Tibial artery (tissue), 4 donors: ENCODE measurements around the gene BUD23.

ENCODE experiments used
- DNase-seq, 2 donors: peaks; one replicate each; pipeline ENCODE4 v3.0.0-alpha.2; 2019
- H3K27ac ChIP-seq, 2 donors: fragments of 200-600 bp; sonication (generic) in 1 of 2; 1 replicate in 1 of 2; 2 replicates in 1 of 2; pipeline ENCODE4 v1.5.1; 2018 to 2019; ENCODE audit warnings: mild to moderate bottlenecking in 1 of 2
- H3K27me3 ChIP-seq, 2 donors: fragments of 200-600 bp; sonication (generic) in 1 of 2; one replicate each; pipeline versions ENCODE4 v1.5.1 to v1.6.0; 2016 to 2019
- H3K36me3 ChIP-seq, 3 donors: fragments of 200-600 bp; sonication (generic) in 2 of 3; one replicate each; pipeline ENCODE4 v1.5.1; 2016 to 2019; ENCODE audit warnings: mild to moderate bottlenecking in 2 of 3
- H3K4me1 ChIP-seq, 4 donors: fragments of 200-600 bp; sonication (generic) in 2 of 4; 1 replicate in 3 of 4; 2 replicates in 1 of 4; pipeline ENCODE4 v1.5.1; 2016 to 2019
- H3K4me3 ChIP-seq, 2 donors: fragments of 200-600 bp; sonication (generic) in 1 of 2; 1 replicate in 1 of 2; 2 replicates in 1 of 2; pipeline ENCODE4 v1.5.1; 2018 to 2019; ENCODE audit warnings: mild to moderate bottlenecking in 2 of 2
- H3K9me3 ChIP-seq, 3 donors: fragments of 200-600 bp; sonication (generic) in 1 of 3; one replicate each; pipeline ENCODE4 v1.5.1; 2016 to 2019
- intact Hi-C: fragments of 100-400 bp; cut with DNase I; formaldehyde crosslinking; loops from one replicate; pipeline ENCODE4 v1.15.0; 2023; ENCODE audit warnings: low total_unique reads
- TF ChIP-seq, protein P1 (sequence below), 2 experiments: fragments of 200-600 bp in 1 of 2; fragments of 450-650 bp in 1 of 2; IDR thresholded peaks; one replicate each; pipeline ENCODE4 v1.5.1; 2017 to 2019; ENCODE audit warnings: antibody characterized with exemption in 2 of 2, mild to moderate bottlenecking in 1 of 2, moderate library complexity in 1 of 2

BUD23 gene

GRCh38 chr7:73685311-73685710 lies 1.9 kb downstream of the BUD23 start:
- no peak overlapping the region for H3K4me3 ChIP-seq
- peaks cover 19 to 42% (median 21%) of the 10 kb centered on the region in 3 donors for H3K36me3 ChIP-seq
- no peak for DNase-seq
- H3K9me3 ChIP-seq: no peaks in the 10 kb centered on the region
- peaks cover 0 to 37% (median 28%) of the 10 kb centered on the region in 4 donors for H3K4me1 ChIP-seq
- no peaks in the 10 kb centered on the region for H3K27me3 ChIP-seq
- TF ChIP-seq, protein P1, sequence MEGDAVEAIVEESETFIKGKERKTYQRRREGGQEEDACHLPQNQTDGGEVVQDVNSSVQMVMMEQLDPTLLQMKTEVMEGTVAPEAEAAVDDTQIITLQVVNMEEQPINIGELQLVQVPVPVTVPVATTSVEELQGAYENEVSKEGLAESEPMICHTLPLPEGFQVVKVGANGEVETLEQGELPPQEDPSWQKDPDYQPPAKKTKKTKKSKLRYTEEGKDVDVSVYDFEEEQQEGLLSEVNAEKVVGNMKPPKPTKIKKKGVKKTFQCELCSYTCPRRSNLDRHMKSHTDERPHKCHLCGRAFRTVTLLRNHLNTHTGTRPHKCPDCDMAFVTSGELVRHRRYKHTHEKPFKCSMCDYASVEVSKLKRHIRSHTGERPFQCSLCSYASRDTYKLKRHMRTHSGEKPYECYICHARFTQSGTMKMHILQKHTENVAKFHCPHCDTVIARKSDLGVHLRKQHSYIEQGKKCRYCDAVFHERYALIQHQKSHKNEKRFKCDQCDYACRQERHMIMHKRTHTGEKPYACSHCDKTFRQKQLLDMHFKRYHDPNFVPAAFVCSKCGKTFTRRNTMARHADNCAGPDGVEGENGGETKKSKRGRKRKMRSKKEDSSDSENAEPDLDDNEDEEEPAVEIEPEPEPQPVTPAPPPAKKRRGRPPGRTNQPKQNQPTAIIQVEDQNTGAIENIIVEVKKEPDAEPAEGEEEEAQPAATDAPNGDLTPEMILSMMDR (IDR thresholded peaks at IDR 0.05): no peak
- intact Hi-C loops: no loop called here
- no peak overlapping the region for H3K27ac ChIP-seq

DNA sequence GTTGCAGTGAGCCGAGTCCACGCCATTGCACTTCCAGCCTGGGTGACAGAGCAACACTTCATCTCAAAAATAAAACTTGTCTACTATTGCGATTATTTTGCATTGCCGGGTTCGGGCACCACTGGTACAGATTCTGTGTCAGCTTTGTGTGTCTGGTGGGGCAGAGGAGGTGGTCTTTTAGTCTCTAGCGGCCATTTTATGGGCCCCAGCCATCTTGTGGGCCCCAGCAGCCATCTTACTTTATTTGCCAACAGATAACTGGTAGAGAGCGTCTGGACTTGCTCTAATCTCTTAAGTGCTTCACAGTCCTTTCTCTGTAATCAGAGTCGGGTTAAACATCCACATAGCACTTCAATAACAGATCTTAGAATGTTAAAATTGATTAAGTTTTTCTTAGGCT lies 4.9 kb downstream of the BUD23 start:
- Histone ChIP-seq H3K36me3 (peaks cover 48 to 70% (median 49%) of the 10 kb centered on the region in 3 donors), H3K4me1 (peaks cover 0 to 14% (median 6%) of the 10 kb centered on the region in 4 donors), H3K27me3 (no peaks in the 10 kb centered on the region), H3K27ac (no peak overlapping the region), H3K9me3 (no peaks in the 10 kb centered on the region), H3K4me3 (no peak overlapping the region)
- intact Hi-C loops: no loop called here
- TF ChIP-seq, protein P1 (IDR thresholded peaks at IDR 0.05): no peak
- DNase-seq: no peak

GRCh38 chr7:73690646-73691045 lies 7.2 kb downstream of the BUD23 start:
- H3K9me3 ChIP-seq: no peaks in the 10 kb centered on the region
- TF ChIP-seq, protein P1 (IDR thresholded peaks at IDR 0.05): no peak
- H3K36me3 ChIP-seq: peaks cover 72 to 93% (median 72%) of the 10 kb centered on the region in 3 donors
- DNase-seq: no peak
- no peak overlapping the region for H3K27ac ChIP-seq
- no peak overlapping the region for H3K4me3 ChIP-seq
- H3K27me3 ChIP-seq: no peaks in the 10 kb centered on the region
- intact Hi-C loops: no loop called here
- H3K4me1 ChIP-seq: no peaks in the 10 kb centered on the region

DNA sequence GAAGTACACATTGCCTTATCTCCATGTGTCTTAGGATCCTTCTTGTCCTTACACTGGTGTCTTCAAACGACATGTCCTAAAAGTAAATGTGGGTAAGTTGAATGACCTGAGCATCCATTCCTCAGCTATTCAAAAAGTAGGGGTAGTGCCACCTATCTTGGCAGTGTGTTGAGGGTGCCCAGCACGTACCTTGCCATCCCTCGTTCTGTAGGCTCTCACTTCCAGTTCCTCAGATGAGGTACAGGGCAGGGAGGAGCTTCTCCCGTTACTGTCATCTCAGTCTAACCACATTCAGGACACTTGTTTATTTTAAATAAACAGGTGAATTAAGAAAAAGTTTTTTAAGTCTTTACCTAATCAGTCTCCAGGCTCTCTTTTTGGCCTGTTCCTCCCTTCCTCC lies 13.0 kb downstream of the BUD23 start:
- no peak for DNase-seq
- intact Hi-C loops: no loop called here
- TF ChIP-seq, protein P1 (IDR thresholded peaks at IDR 0.05): no peak
- Histone ChIP-seq H3K36me3 (peaks cover 60 to 98% (median 85%) of the 10 kb centered on the region in 3 donors), H3K4me1 (no peaks in the 10 kb centered on the region), H3K9me3 (no peaks in the 10 kb centered on the region), H3K4me3 (no peak overlapping the region), H3K27me3 (no peaks in the 10 kb centered on the region), H3K27ac (no peak overlapping the region)

GRCh38 chr7:73698410-73698809 lies 15.0 kb downstream of the BUD23 start:
- no peak overlapping the region for H3K4me3 ChIP-seq
- TF ChIP-seq, protein P1 (IDR thresholded peaks at IDR 0.05): no peak
- no peak for DNase-seq
- no peaks in the 10 kb centered on the region for H3K9me3 ChIP-seq
- intact Hi-C loops: no loop called here
- H3K4me1 ChIP-seq: no peaks in the 10 kb centered on the region
- no peak overlapping the region for H3K27ac ChIP-seq
- H3K27me3 ChIP-seq: no peaks in the 10 kb centered on the region
- peaks cover 40 to 96% (median 74%) of the 10 kb centered on the region in 3 donors for H3K36me3 ChIP-seq
